Stimulated activated CD4-positive, alpha-beta T cell treated with anti-CD3 and anti-CD28 coated beads, Interleukin-2, amount 100 ng/mL, for 4 hours (primary cell): Measurements from ENCODE around the gene FBLN2.
"Not testable (repeated sequence)": the region's sequence is repeated elsewhere in the genome, so short reads cannot be mapped to it uniquely, and the experiment has no call there.

Experiments used
- DNase-seq: peaks from one replicate; pipeline ENCODE4 v3.0.0-alpha.2; 2020; ENCODE audit warnings: low read depth

FBLN2 gene

DNA sequence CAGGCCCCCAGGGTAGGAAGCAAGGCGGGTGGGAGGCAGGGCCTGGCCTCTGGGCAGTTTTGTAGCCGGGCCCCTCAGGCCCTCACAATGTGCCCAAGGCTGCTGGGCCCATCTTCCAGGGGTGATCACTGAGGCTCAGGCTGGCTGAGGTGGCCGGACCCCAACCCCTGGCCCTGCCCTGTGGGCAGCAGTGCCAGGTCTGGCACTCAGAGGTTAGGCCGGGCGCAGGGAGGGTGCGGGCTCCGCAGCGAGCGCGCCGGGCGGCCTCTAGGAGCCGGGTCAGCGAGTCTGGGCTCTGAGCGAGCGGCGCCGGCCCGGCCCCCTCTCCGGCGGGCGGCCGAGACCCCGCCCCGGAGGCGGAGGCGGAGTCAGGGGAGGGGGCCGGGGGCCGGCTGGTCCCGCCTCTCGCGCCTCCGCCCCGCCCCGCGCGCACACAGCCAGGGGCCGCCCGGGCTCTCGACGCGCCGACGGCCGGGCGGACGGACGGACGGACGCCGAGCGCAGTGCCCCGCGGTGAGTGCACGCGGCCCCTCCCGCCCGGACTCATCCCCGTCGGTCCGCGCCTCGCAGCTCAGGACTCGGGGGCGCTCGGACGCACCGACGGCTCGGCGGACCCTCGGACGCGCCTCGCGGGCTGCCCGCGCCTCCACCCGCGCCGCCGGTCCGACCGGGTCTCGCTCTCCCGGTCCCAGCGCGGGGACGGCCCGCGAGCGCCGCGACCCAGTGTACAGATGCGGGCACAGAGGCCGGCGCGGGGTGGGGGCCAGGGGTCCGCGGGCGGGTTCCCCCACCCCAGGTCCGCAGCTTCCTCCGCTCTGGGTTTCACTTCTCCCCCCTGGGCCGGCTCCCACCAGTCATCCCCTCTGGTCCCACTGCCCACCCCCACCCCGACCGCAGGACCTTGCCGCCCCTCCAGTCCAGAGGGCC, at the start of gene FBLN2:
Gene FBLN2 (plus strand): TSS at position 430 of the 927 bp plus-strand sequence. CDS start 21,231 bp downstream, outside the sequence.
- DNase-seq = no peak

- not testable (repeated sequence) for DNase-seq
These were observed 49.7 kb upstream of the FBLN2 start for GRCh38 chr3:13499246-13499645.

DNA sequence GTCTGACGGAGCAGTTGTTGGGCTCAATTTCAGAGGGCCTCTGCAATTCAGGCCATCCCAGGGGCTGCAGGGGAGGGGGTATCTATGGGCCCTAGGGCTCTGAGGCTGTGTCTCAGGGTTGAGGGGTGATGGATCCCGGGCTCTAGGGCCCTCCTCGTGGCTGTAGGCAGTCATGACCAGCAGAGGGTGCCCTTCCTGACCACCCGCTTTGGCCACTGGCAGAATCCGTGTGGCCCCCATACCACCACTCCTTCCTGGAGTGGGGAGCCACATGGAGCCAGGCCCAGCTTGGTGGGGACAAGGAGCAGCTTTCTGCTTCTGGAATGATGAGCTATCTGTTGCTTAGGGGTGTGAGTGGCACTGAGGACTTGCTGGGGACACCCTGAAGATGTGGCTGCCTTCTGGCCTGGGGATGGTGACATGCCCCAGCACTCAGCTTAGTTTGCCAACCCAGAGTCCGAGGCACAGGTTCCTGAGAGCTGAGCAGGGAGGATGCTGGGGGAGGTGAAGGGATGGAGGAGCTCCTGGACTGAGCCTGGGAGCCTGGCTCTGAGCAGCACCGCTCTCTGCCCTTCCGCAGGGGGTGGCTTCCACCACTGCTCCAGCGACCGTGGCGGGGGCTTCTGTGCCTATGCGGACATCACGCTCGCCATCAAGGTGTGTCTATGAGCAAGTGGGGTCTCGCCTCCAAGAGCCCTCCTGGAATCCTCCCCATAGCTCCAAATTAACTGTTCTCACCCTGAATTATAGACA, 48.6 kb upstream of the FBLN2 start:
- no peak for DNase-seq

DNA sequence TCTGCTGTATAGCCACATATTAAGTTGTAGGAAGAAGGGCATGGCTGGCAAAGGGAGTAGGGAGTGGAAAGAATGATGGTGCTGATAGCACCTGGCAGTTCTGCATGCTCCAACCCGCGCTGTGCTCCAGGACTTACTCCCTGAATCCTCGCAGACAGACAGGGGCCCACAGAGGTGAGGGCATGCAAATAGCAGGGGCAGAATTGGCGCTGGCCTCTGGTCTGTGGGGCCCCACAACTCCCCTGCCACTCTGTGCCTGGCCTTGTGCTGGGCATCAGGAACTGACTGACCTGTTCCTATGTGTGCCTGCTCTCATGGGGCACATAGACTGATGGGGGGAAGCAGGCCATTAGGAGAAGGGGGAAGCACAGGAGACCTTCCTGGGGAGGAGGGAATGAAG, 47.9 kb upstream of the FBLN2 start:
- no peak for DNase-seq

- no peak for DNase-seq
These were observed 47.4 kb upstream of the FBLN2 start for GRCh38 chr3:13501521-13501920.

DNA sequence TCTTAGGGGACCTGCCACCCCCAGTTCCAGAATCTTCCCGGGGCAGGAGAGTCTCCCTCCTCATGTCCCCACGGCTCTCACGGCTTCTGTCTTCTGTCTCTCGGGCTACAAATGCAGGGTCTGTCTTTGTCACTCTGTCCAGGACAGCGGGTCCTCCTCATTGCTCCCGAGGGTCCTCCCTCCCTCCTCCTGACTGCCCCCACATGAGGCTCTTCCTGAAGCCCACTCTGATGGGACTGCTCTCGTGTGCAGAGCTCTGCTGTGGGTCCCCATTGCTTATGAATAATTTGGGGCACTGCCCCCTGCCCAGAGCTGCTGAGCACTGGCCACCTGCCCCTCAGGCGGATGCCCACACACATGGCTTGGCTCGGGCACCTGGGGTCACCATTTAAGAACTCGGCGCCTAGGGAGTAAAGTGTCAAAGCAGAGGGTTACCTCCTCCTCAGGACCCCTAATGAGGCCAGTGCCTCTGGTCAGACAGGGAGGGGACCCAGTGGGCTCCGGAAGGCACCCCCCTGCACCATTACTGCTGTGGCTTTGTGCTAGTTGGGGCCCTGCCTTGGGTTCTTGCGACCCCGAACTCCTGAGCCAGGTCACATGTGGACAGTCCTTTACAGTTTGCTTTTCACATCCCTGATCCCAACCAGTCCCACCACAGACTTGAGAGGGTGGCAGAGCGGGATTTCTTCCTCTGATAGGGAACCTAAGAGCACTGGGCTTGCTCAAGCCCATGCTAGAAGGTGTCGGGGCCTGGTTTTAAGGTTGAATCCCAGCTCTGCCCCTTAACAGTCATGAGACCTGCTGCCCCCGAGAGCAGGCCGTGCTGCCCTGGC, 46.8 kb upstream of the FBLN2 start:
- DNase-seq = no peak

- no peak for DNase-seq
These were observed 46.2 kb upstream of the FBLN2 start for GRCh38 chr3:13502791-13503060.

DNA sequence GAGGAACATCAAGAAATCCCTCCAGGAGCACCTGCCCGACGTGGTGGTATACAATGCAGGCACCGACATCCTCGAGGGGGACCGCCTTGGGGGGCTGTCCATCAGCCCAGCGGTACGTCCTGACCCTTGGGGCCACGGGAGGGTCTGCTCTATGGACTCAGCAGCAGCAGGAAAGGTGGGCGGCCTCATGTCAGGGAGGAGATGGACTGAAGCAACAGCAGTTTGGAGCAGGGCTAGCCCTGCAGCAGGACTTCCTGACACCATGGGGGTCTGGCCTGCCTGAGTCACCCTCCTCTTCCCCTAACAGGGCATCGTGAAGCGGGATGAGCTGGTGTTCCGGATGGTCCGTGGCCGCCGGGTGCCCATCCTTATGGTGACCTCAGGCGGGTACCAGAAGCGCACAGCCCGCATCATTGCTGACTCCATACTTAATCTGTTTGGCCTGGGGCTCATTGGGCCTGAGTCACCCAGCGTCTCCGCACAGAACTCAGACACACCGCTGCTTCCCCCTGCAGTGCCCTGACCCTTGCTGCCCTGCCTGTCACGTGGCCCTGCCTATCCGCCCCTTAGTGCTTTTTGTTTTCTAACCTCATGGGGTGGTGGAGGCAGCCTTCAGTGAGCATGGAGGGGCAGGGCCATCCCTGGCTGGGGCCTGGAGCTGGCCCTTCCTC, 44.6 kb upstream of the FBLN2 start:
- no peak for DNase-seq

GRCh38 chr3:13505147-13506130, 43.5 kb upstream of the FBLN2 start:
- no peak for DNase-seq

DNA sequence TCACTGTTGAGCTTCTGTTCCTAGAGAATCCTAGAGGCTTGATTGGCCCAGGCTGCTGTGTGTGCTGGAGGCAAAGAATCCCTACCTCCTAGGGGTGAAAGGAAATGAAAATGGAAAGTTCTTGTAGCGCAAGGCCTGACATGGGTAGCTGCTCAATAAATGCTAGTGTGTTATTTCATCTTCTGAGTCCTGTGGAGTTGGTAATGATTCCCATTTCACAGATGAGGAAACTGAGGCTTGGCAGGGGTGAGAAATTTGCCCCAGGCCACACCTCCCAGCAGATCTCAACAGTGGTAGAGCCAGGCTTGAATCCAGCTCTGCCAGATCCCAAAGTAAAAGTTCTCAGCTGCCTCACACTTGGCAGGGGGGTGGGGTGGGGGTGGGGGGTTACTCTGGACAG, 42.7 kb upstream of the FBLN2 start:
- no peak for DNase-seq

GRCh38 chr3:13506680-13507079, 42.2 kb upstream of the FBLN2 start:
- no peak for DNase-seq

GRCh38 chr3:13507247-13507569, 41.7 kb upstream of the FBLN2 start:
- DNase-seq = no peak

GRCh38 chr3:13507570-13508339, 41.2 kb upstream of the FBLN2 start:
- DNase-seq = no peak

- DNase-seq = no peak
These were observed 40.4 kb upstream of the FBLN2 start for GRCh38 chr3:13508496-13508895.

DNA sequence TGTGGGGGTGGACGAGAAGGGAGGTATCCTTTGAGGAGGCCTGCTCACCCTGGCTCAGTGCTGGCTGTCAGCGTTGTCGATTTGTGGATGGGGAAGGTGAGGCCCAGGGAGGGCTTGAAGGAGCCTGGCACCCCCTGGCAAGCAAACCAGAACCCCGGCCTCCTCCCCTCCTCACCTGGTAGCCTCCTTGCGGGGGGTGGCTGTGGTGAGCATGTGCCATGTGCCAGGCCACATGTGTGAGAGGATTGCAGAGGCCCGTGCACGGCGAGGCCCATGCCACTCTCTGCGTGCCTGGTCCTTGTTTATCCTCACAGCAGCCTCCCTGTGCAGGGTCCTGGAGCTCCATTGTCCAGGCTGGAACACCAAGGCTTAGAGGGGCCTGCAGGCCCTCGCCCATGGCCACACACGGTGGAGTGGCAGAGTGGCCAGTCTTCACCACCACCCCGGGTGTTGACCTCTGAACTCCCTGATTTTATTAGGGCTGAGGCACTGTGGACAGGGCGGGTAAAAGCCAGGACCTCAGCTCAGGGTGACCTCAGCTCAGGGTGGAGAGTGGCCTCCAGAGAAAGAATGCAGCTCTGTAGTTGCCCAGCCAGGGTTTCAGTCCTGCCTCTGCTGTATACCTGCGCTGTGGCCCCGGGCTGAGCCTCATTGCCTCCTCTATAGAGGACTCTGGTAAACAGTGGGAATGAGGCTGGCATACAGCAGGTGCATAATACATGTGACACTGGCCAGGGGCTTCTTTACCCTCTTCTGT, 39.7 kb upstream of the FBLN2 start:
- no peak for DNase-seq

- DNase-seq = no peak
These were observed 39.1 kb upstream of the FBLN2 start for GRCh38 chr3:13509816-13510192.

GRCh38 chr3:13512451-13512850, 36.5 kb upstream of the FBLN2 start:
- no peak for DNase-seq

- no peak for DNase-seq
These were observed 35.6 kb upstream of the FBLN2 start for GRCh38 chr3:13513051-13513912.
